Measurements from ENCODE around the gene PRDM2.

PRDM2 gene

GRCh38 chr1:13733711-13734110 is 33.7 kb downstream of the PRDM2 start:
- DNase-seq = no peak

GRCh38 chr1:13735168-13735930 is 35.4 kb downstream of the PRDM2 start:
- no peak for DNase-seq

GRCh38 chr1:13737398-13737797 is 37.4 kb downstream of the PRDM2 start:
- no peak for DNase-seq

GRCh38 chr1:13746342-13746741 is 46.4 kb downstream of the PRDM2 start:
- no peak for DNase-seq

- DNase-seq = peak; percentile 96
Measured at GRCh38 chr1:13748610-13749505, 48.9 kb downstream of the PRDM2 start.

GRCh38 chr1:13749543-13750341 is 49.8 kb downstream of the PRDM2 start:
- peak; percentile 37 for DNase-seq

GRCh38 chr1:13751458-13751871 is 51.5 kb downstream of the PRDM2 start:
- no peak for DNase-seq

GRCh38 chr1:13751985-13752384 is 52.0 kb downstream of the PRDM2 start:
- no peak for DNase-seq

GRCh38 chr1:13752852-13753251 is 52.9 kb downstream of the PRDM2 start:
- DNase-seq = no peak

- no peak for DNase-seq
Measured at GRCh38 chr1:13753636-13754402, 53.8 kb downstream of the PRDM2 start.

- no peak for DNase-seq
Measured at GRCh38 chr1:13754510-13755103, 54.6 kb downstream of the PRDM2 start.

GRCh38 chr1:13756557-13757315 is 56.7 kb downstream of the PRDM2 start:
- no peak for DNase-seq

GRCh38 chr1:13757693-13758092 is 57.7 kb downstream of the PRDM2 start:
- DNase-seq = no peak

GRCh38 chr1:13759072-13759471 is 59.1 kb downstream of the PRDM2 start:
- no peak for DNase-seq

- DNase-seq = no peak
Measured at GRCh38 chr1:13760340-13760739, 60.4 kb downstream of the PRDM2 start.

- no peak for DNase-seq
Measured at GRCh38 chr1:13760921-13761320, 60.9 kb downstream of the PRDM2 start.

GRCh38 chr1:13761883-13762282 is 61.9 kb downstream of the PRDM2 start:
- DNase-seq = no peak

- DNase-seq = no peak
Measured at GRCh38 chr1:13762642-13763041, 62.7 kb downstream of the PRDM2 start.

GRCh38 chr1:13763222-13763621 is 63.2 kb downstream of the PRDM2 start:
- no peak for DNase-seq

- no peak for DNase-seq
Measured at GRCh38 chr1:13763991-13764390, 64.0 kb downstream of the PRDM2 start.

Data from T-helper 9 cell (primary cell).